Transverse colon (tissue), 4 donors: Measurements from ENCODE around the gene MPP2.

Experiments used
- CTCF ChIP-seq, 5 experiments: fragments of 200-600 bp in 3 of 5; fragments of 450-650 bp in 2 of 5; sonication (generic) in 3 of 5; IDR thresholded peaks; 1 replicate in 2 of 5; 2 replicates in 3 of 5; pipeline ENCODE4 v1.5.1; 2016 to 2017; ENCODE audit warnings: antibody characterized with exemption in 5 of 5, inconsistent platforms in 3 of 5, mild to moderate bottlenecking in 2 of 5, moderate library complexity in 1 of 5
- EP300 ChIP-seq: sonication (generic); formaldehyde crosslinking; IDR thresholded peaks from one replicate; pipeline ENCODE4 v1.6.1; 2017; ENCODE audit warnings: antibody characterized with exemption, low read depth
- POLR2A ChIP-seq: fragments of 450-650 bp; IDR thresholded peaks from one replicate; pipeline ENCODE4 v1.6.1; 2016; ENCODE audit warnings: antibody characterized with exemption, mild to moderate bottlenecking, moderate library complexity
- POLR2AphosphoS5 ChIP-seq, 3 donors: sonication (generic); formaldehyde crosslinking; IDR thresholded peaks; one replicate each; pipeline ENCODE4 v1.6.1; 2016; ENCODE audit warnings: antibody characterized with exemption in 3 of 3

GRCh38 chr17:43916385-43916784, 9.0 kb upstream of the MPP2 start:
- no peak for TF ChIP-seq POLR2AphosphoS5 (IDR thresholded peaks at IDR 0.05)
- TF ChIP-seq CTCF (IDR thresholded peaks at IDR 0.05) = no peak
- TF ChIP-seq EP300 = no peak
- no peak for TF ChIP-seq POLR2A
